HG03103 (cell line): Measurements from ENCODE around the gene ACTA2.

ENCODE experiments used
- ATAC-seq: cut with Tn5 transposase; IDR thresholded peaks from one replicate; pipeline ENCODE4 v1.9.1; 2021; ENCODE audit warnings: low read depth; ENCODE audit not compliant: unreplicated experiment

The ACTA2 gene

GRCh38 chr10:88982366-88982765 lies 29.8 kb upstream of the ACTA2 start:
- no peak for ATAC-seq

GRCh38 chr10:88981435-88981834 lies 28.9 kb upstream of the ACTA2 start:
- ATAC-seq, result no peak

GRCh38 chr10:88980800-88981199 lies 28.2 kb upstream of the ACTA2 start:
- ATAC-seq, result no peak

DNA sequence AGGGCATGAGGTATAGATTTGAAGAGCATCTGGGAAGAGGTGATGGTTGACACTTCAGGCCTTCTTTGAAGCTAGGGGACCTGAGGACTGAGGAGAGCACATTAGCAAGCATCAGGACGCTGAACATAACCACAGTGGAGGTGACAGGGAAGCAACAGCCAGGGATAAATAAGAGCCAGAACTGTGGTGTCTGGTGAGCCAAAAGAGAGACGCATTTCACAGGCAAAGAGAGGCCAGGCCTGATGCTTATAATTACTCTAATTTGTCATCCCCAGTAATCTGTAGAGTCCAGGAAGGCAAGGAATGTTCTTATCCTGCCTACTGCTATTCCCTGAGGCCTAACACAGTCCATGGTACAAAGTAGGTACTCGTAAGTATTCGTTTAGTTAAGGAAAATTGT lies 27.7 kb upstream of the ACTA2 start:
- no peak for ATAC-seq

DNA sequence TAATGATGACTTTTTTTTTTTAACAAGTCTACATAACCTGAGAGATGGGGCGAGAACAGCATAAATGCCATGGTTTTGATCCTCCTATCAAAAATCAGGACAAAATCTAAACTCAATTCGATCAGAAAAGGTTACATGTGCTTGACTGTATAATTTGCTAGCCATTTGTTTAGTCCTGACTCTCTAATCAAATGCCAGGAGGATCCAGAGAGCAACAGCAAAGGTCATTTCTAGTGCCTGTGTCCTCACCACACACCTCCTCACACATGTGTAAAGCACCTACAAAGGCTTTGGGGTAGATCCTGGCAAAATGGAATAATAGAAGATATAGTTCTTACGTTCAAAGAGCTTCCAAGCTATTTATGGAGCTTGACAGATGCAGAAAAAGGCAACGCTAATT lies 27.0 kb upstream of the ACTA2 start:
- ATAC-seq, result no peak

DNA sequence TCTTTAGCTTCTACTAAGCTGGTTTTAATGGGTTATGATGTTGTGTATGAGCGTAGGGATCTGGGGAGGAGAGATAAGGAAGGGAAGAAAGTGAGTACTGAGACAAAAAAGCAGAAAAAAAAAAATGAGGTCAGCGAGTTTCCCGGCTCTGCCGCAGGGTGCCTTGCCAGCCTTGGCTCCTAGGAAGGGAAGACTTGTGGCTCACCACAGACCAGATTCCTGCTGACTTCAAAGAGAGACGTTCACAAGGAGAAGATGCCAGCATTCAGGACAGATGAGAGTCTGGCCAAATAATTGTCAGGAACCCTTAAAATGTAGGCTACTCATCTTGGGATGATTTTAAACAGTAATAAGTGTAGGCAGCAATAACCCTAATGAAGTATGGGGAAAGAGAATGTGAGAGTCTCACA lies 26.6 kb upstream of the ACTA2 start:
- ATAC-seq, result no peak

DNA sequence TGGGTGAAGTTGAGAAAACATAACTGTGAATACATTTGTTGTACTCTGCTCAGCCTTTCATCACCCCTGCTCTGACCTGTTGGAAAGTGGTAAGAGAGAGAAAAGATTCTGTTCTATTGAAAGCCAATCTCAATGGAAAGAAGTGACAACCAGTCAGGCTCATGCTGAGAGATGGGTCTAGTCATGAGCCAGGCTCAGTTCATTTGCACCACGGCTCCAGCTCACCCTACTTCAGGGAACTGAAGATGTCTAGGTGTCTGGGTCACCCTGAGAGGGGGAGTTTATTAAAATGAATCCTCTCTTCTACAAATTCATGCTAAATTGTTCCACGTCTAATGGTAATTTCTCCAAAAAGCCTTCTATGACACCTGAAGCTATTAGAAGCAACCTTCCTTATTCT lies 25.9 kb upstream of the ACTA2 start:
- no peak for ATAC-seq

GRCh38 chr10:88975377-88975720 lies 22.8 kb upstream of the ACTA2 start:
- no peak for ATAC-seq

DNA sequence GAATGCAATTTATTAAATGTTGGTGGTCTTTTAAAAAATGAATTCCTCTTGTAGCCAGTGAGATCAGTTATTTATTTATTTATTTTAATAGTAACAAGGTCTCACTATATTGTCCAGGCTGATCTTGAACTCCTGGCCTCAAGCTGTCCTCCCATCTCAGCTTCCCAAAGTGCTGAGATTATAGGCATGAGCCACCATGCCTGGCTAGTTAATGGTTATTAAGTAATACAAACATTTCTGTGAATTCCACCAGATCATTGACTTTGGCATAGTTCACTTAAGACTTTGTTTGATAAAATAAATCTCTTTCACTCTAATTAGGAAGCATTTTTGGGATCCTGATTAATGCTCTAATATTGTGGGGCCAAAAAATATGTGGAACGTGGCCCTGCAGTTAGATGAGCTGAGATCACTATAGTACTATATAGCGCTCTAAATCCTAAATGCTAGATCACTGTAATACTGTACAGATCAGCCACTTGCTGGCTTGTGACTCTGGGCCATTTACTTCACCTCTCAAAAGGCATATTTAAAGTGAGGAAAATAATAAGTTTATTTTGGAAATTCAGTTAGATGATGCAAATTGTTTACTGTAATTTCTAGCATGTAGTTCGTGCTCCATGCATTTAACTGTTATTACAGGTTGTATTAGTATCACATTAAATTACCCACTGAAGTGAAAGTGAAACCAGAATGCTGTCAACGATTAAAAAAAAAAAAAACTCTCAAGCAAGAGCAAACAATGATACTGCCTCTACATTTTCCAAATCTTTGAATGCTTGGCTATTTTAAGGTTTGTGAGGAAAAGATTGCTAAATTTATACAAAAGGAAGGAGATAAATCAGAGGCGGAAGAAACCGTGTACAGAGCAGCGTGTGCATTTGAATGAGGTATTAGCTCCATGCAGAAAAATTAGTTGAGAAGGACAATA lies 22.1 kb upstream of the ACTA2 start:
- ATAC-seq, result no peak

- no peak for ATAC-seq
Observed at GRCh38 chr10:88974012-88974411, 21.4 kb upstream of the ACTA2 start.

- no peak for ATAC-seq
Observed at GRCh38 chr10:88971221-88972061, 18.9 kb upstream of the ACTA2 start.

GRCh38 chr10:88968391-88968790 lies 15.8 kb upstream of the ACTA2 start:
- no peak for ATAC-seq

DNA sequence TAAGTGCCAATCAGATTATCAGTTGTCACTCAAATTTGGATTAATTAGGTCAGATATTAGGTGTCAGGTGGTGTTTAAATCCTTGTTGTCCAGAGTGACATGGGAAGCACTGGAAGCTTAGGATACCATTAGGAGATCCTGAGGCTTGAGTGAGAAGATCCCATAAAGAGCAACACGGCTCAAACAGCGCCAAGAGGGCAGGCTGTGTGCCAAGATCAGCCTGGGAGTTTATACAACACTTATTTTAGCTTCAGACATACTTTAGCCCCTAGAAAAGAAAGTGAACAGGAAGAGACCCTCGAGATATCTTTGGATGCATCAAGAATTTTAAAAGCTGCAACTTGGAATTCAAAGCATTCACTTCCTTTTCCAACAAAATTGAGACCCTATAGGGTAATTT lies 14.2 kb upstream of the ACTA2 start:
- no peak for ATAC-seq

DNA sequence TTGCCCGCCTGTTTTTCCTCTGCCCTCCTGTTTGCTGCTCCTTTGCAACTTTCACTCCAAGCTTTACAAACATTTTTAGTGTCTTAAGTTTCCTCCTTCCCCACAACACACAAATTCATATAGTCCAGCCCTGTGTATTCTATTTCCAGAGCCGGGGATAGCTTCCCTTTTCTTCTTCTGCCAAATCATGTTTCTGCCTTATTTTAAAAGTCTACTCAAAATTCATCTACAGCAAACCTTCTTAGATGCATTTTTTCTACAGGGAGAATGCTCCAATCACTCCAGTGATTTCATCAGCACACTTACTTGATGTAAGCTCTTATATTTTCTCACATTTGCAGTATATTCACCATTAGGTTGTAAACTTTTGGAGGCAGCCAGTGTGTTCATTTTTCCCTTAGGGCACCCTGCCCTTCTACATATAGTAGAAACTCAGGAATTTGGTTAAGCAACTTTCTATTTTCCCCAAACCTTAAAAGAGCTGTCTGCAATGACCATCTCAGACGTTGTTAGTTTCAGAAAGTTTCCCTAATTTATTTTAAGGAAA lies 12.4 kb upstream of the ACTA2 start:
- ATAC-seq, result no peak

DNA sequence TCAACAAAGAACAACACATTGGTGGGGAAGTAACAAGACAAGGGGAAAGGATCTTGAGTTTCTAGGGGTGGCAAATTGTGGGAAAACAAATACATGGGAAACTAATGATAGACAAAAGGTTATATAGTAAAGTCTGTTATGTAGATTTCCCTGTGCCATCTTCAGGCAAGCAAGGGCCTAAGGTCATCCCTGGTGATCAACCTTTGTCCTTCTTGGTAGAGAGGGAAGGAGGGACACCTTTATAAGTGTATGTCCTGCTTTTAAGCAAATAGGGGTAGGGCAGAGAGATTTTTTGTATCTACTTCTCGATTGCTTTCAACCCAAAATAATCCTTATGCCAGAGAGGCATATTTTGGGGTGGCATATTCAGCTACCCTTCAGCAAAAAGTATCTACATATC lies 11.8 kb upstream of the ACTA2 start:
- no peak for ATAC-seq

DNA sequence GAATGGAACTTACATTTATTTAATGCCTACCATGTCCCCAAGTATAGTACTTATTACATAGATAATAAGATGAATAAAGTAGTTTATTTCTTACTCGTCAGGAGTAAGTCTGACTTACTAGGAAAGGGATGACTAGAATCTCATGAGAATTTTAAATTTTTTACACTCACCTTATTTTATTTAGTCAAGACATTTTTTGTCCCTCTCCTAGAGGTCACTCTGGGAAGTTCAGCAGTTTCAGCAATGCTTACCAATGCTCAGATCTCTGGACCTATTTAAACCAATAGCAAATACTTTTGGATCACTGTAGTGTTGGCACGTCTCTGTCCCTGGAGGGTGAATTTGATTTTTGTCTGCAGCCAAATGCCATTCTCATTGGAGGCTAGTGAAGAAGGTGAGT lies 10.7 kb upstream of the ACTA2 start:
- ATAC-seq, result no peak

DNA sequence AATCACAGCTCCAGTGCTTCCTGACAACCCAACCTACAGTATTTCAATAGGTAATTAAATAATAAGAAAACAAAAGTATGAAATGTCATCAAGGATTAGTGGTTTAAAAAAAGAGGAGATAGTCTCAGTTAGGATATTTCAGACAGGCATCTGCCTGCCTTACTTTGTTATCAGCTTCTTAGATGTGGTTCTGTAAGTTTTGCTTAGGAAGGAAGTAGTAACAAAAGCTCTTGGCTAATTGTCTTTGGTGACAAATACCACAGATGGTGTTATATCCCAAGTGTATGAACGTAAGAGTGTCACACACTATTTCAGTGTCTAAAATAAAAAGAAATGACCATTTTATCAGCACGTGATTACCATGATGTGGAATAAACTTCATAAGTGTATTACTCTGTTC lies 9.8 kb upstream of the ACTA2 start:
- ATAC-seq, result no peak

DNA sequence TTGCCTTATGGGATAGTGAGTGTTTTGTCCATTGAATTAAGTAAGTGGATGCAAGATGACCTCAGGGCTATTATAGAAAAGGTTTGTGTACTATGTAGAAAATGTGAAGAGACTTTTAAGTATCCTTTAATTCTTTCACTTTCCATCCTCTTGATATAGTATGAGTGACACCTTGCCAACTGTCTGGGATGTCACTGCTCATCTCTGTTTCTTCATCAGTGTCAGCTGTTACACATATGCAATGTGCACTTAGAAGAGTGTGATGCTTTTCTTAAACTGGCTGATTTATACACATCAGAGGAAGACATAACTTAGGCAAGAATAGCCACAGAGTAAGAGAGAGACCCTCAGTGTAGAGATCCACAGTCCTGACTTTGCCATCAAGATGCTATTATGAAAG lies 8.7 kb upstream of the ACTA2 start:
- ATAC-seq, result no peak

DNA sequence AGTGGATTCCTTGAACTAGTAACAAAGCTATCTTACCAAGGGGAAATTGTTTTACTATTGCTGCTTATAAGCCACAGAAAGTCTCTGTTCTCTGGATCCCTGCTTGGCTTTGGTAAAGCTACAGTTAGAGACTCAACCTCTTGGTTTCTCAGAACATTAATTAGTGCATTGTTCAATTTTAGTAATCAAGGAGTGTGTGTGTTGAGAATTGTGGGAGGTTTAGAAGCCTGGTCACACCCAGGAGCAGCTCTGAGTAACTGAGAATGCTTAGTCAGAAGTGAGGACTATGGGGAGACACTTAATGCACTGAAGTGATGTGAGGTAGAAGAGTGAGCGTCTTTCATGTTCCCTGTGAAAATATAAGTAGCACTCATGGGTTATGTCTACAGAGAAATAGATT lies 8.2 kb upstream of the ACTA2 start:
- ATAC-seq, result no peak

DNA sequence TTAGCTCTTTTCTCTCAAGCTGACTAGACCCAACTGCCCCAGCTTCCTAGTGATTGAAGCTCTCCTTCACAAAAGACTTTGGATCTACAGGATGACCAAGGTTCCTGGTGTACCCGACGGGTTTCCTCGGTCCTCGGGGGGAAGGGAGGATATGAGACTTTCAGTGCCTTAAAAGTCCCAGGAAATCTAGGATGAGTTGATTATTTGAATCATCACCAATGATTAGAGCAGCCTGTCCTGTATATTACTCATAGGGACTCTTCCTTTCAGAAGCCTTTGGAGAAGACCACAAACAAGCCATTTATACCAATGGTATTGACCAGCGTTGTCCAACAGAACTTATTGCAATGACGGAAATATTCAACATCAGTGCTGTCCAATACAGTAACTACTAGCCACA lies 6.1 kb upstream of the ACTA2 start:
- no peak for ATAC-seq

DNA sequence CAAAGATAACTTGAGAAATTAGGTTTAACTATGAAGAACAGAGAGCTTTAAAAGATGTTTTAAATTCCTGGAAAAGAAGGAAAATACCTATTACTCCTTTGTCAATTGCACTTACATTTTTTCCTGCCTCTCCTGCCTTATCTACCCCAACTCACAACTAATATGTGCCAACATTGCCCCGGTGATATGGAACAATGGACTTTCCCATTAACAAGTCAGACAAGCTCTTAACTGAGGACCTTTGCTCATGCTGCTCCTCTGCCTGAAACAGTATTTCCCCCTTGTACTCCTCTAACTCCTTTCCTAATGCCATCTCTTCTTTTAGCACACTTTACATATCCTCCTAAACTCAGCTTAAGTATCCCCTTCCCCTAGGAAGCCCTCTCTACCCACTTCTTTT lies 4.8 kb upstream of the ACTA2 start:
- no peak for ATAC-seq
